ENCODE results near the gene TFF1. TPM values are rescaled to one million over a fixed set of nuclear protein-coding genes. Genes with fewer than 3 reads are reported as not detected.

TFF1 gene
- total and polyA plus RNA-seq, 2 of the 4 experiments (the other 2 are of a cell fraction) = not detected

DNA sequence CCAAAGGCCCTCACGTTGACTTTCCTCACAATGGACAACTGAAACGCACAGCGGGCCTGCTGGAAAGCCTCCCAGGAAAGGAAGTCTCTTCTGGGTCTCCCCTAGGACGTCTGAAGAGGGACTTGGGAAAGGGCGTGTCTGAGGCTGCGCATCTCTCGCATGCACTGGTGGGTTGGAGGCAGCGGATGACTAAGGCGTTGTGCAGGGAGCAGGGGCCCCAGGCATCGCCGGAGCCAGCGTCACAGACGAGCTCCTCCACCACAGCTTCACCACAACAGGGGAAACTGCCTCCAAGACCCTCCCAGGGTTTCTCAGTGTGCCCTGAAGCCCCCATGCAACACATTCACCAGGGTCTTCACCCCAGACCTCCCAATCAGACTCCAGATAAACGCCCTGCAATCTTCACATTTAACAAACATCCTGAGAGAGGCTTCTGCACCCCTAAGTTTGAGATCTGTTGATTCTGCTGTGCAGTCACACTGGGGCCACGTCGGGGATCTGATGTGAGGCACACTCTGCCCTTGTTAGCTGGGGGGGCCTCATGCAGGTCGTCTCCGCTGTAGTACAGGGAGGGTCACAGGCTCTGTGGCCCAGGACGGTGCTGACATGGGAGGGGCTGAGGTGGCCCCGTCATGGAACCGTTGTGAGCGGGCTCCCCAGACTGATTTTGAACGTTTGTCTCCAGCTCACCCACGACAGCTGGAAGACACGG lies 7.0 kb upstream of the TFF1 start:
- Histone ChIP-seq H3K4ac (ENCODE audit: low read depth, low read length) (no peak overlapping the region), H4K8ac (ENCODE audit: low read depth in 2 of 2, low read length in 2 of 2) (no peak overlapping the region), H4K20me1 (ENCODE audit: insufficient read depth, low read length) (no peaks in the 10 kb centered on the region), H3K27ac (ENCODE audit: insufficient read depth, low read length) (no peak overlapping the region), H3K9me3 (ENCODE audit: control insufficient read depth, insufficient read depth, low read length) (no peaks in the 10 kb centered on the region), H3K27me3 (ENCODE audit: control insufficient read depth, insufficient read depth, low read length) (peaks cover 26% of the 10 kb centered on the region; the same call in 1 of the 2 replicates), H2BK5ac (ENCODE audit: low read depth, low read length, poor library complexity, severe bottlenecking) (no peak overlapping the region), H3K4me1 (ENCODE audit: control insufficient read depth, insufficient read depth, low read length) (no peaks in the 10 kb centered on the region), H4K91ac (ENCODE audit: insufficient read depth, low read depth, low read length) (no peak overlapping the region), H3K9me1 (ENCODE audit: insufficient read depth, low read length) (no peaks in the 10 kb centered on the region), H3K4me3 (ENCODE audit: insufficient read depth, low read depth, low read length) (no peak overlapping the region), H3K4me2 (ENCODE audit: low read depth, low read length) (no peak overlapping the region), H2BK20ac (ENCODE audit: low read depth, low read length) (no peak overlapping the region), H3K79me1 (ENCODE audit: low read depth in 1 of 2, low read length in 2 of 2) (no peaks in the 10 kb centered on the region), H2AK5ac (ENCODE audit: low read depth, low read length) (no peak overlapping the region), H3K36me3 (ENCODE audit: control insufficient read depth, insufficient read depth, low read length) (no peaks in the 10 kb centered on the region), H3K14ac (replicated peaks; ENCODE audit: low read depth, low read length) (no peak overlapping the region), H2AK9ac (replicated peaks; ENCODE audit: low read depth, low read length, poor library complexity) (no peak overlapping the region), H2AFZ (replicated peaks; ENCODE audit: low read length, poor library complexity) (no peak overlapping the region), H2BK120ac (ENCODE audit: low read depth, low read length) (no peak overlapping the region), H3K23ac (ENCODE audit: low read depth, low read length) (no peak overlapping the region), H3K9ac (ENCODE audit: low read depth, low read length) (no peak overlapping the region), H2BK15ac (ENCODE audit: low read depth, low read length) (no peak overlapping the region), H3K56ac (ENCODE audit: extremely low read depth, insufficient read depth, low read length) (no peak overlapping the region), H4K5ac (ENCODE audit: low read depth, low read length) (no peak overlapping the region), H3K18ac (ENCODE audit: low read depth, low read length) (no peak overlapping the region)
- BruUV-seq (replicated peaks) = no TSS peak
- in situ Hi-C loops (cut with MboI; ENCODE audit: low sequenced_read_pairs) = no loop called here
- dilution Hi-C loops (cut with HindIII; ENCODE audit: low sequenced_read_pairs, unreplicated experiment) = no loop called here
- DNase-seq = no peak
- TF ChIP-seq, protein P1, sequence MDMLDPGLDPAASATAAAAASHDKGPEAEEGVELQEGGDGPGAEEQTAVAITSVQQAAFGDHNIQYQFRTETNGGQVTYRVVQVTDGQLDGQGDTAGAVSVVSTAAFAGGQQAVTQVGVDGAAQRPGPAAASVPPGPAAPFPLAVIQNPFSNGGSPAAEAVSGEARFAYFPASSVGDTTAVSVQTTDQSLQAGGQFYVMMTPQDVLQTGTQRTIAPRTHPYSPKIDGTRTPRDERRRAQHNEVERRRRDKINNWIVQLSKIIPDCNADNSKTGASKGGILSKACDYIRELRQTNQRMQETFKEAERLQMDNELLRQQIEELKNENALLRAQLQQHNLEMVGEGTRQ (IDR thresholded peaks at IDR 0.05; ENCODE audit: low read depth, low read length) = no peak
- TF ChIP-seq POLR2A (IDR thresholded peaks at IDR 0.05; ENCODE audit: low read depth, low read length) (no peak), NFE2L2 (IDR thresholded peaks at IDR 0.05; ENCODE audit: low read depth, low read length) (no peak), MAFK (IDR thresholded peaks at IDR 0.05; ENCODE audit: low read depth, low read length) (no peak), CEBPB (IDR thresholded peaks at IDR 0.05; ENCODE audit: low read depth, low read length) (no peak)
- CTCF ChIA-PET = no interaction called here
- POLR2A ChIA-PET (ENCODE audit: unreplicated experiment) = no interaction called here
- intact Hi-C loops (cut with micrococcal nuclease) = no loop called here
- 55% methylated on average over 11 of the region's 25 CpGs; no CpG with 5 or more reads in 1 of the 2 experiments for WGBS, 2 experiments (ENCODE audit: extremely low coverage in 2 of 2, insufficient read length in 1 of 2)
- no peak for ATAC-seq (ENCODE audit: low read depth)
